G401 (cell line): Measurements from ENCODE around the gene SAMD11. TPM values are rescaled to one million over a fixed set of nuclear protein-coding genes. Genes with fewer than 3 reads are reported as not detected.
A peak's percentile ranks its signal among the peaks of the same experiment; 100 is the strongest.

Source experiments
- DNase-seq: peaks from one replicate; pipeline ENCODE4 v3.0.0-alpha.2; 2015; ENCODE audit warnings: low spot score
- in situ Hi-C: cut with HindIII; loops from 2 replicates; pipeline ENCODE4 v1.10.0; 2016; ENCODE audit warnings: low sequenced_read_pairs, mixed read lengths
- total RNA-seq: library from RNA; depleted of rRNA; stranded (reverse); fragments of >200 nt; shearing (Covaris generic); gene quantifications from 2 replicates; pipeline ENCODE4 v1.2.3, GENCODE V29; 2014

The SAMD11 gene
- total RNA-seq, 1 experiment from 2014 or later = 398 TPM

GRCh38 chr1:928825-929661 lies 5.3 kb downstream of the SAMD11 start:
- no peak for DNase-seq
- in situ Hi-C loops = no loop called here

- no peak for DNase-seq
- in situ Hi-C loops = no loop called here
These were observed 6.2 kb downstream of the SAMD11 start for GRCh38 chr1:929712-930632.

- DNase-seq = no peak
- in situ Hi-C loops = no loop called here
These were observed 7.0 kb downstream of the SAMD11 start for GRCh38 chr1:930633-931138.

- no peak for DNase-seq
These were observed 7.9 kb downstream of the SAMD11 start for GRCh38 chr1:931380-932172.

GRCh38 chr1:932173-932510 lies 8.4 kb downstream of the SAMD11 start:
- in situ Hi-C loops = no loop called here
- no peak for DNase-seq

More at GRCh38 chr1:931380-932172, 7.9 kb downstream of the SAMD11 start:
- in situ Hi-C loops = no loop called here

- in situ Hi-C loops = no loop called here
- no peak for DNase-seq
These were observed 9.3 kb downstream of the SAMD11 start for GRCh38 chr1:932776-933602.

- no peak for DNase-seq
These were observed 9.8 kb downstream of the SAMD11 start for GRCh38 chr1:933603-933940.

GRCh38 chr1:934991-935750 lies 11.4 kb downstream of the SAMD11 start:
- no peak for DNase-seq
- in situ Hi-C loops = no loop called here

More at GRCh38 chr1:933603-933940, 9.8 kb downstream of the SAMD11 start:
- in situ Hi-C loops = no loop called here

GRCh38 chr1:935751-936231 lies 12.1 kb downstream of the SAMD11 start:
- in situ Hi-C loops = no loop called here
- DNase-seq = peak; percentile 65

- no peak for DNase-seq
- in situ Hi-C loops = no loop called here
These were observed 12.9 kb downstream of the SAMD11 start for GRCh38 chr1:936348-937264.

GRCh38 chr1:937521-937920 lies 13.8 kb downstream of the SAMD11 start:
- in situ Hi-C loops = no loop called here
- no peak for DNase-seq

- peak; percentile 57 for DNase-seq
- in situ Hi-C loops = no loop called here
These were observed 14.5 kb downstream of the SAMD11 start for GRCh38 chr1:938088-938683.

GRCh38 chr1:938711-939489 lies 15.2 kb downstream of the SAMD11 start:
- DNase-seq = no peak

GRCh38 chr1:939511-940106 lies 15.9 kb downstream of the SAMD11 start:
- in situ Hi-C loops = no loop called here
- DNase-seq = no peak

More at GRCh38 chr1:938711-939489, 15.2 kb downstream of the SAMD11 start:
- in situ Hi-C loops = no loop called here
